ENCODE results near the gene SSRP1.
"Not testable (repeated sequence)": the region's sequence is repeated elsewhere in the genome, so short reads cannot be mapped to it uniquely, and the experiment has no call there.

SSRP1 gene

DNA sequence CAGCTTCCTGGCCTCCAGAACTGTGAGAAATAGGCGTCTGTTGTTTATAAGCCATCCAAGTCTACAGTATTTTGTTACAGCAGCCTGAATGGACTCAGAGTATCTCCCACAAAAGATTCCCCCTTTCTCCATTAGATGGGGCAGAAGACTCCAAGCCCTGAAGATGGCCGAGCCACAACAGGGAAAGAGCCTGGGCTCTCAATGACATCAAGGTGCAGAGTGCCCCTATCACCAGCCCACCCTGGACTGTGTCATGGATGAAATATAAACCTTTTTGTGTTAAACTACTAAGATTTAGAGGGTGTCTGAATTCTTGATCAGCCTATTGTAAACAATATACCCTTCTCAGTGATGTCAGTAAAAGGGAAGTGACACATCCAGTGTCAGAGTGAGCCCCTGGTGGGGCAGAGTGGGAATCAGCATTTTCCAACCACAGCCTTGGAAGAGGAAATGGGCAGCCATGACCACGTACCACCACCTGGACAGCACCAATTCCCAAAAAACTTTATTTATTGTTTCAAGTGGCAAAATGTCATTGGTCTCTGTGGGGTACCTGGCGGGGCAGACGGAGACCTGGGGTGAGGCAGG, 36.4 kb downstream of the SSRP1 start:
- DNase-seq (ENCODE audit: low read depth in 3 of 3), result no peak

DNA sequence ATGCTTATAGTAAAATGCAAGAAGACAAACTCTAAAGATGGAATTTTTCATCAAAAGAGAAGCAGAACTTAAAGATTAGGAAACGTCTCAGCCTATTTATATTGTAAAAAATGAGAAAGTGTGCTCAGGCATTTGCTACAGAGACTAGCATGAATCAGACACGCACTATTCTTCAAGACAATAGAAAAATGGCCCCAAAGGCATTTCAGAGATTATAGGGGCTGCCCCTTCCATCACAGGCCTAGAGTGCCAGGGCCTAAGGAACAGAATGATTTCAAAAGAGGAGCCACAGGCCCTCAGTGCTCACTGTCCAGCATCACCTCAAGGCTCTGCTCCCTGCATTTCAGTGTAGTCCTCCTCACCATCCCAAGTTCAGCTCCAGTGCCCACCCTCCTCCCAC, 38.5 kb downstream of the SSRP1 start:
- no peak for DNase-seq (ENCODE audit: low read depth in 3 of 3)

DNA sequence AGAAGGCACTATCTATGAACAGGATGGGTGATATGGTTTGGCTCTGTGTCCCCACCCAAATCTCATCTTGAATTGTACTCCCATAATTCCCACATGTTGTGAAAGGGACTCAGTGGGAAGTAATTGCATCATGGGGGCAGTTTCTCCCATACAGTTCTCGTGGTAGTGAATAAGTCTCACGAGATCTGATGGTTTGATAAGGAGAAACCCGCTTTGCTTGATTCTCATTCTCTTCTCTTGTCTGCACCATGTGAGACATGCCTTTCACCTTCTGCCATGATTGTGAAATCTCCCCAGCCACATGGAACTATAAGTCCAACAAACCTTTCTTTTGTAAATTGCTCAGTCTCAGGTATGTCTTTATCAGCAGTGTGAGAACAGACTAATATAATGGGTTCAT, 39.5 kb downstream of the SSRP1 start:
- DNase-seq (ENCODE audit: low read depth in 3 of 3), result not testable (repeated sequence)

DNA sequence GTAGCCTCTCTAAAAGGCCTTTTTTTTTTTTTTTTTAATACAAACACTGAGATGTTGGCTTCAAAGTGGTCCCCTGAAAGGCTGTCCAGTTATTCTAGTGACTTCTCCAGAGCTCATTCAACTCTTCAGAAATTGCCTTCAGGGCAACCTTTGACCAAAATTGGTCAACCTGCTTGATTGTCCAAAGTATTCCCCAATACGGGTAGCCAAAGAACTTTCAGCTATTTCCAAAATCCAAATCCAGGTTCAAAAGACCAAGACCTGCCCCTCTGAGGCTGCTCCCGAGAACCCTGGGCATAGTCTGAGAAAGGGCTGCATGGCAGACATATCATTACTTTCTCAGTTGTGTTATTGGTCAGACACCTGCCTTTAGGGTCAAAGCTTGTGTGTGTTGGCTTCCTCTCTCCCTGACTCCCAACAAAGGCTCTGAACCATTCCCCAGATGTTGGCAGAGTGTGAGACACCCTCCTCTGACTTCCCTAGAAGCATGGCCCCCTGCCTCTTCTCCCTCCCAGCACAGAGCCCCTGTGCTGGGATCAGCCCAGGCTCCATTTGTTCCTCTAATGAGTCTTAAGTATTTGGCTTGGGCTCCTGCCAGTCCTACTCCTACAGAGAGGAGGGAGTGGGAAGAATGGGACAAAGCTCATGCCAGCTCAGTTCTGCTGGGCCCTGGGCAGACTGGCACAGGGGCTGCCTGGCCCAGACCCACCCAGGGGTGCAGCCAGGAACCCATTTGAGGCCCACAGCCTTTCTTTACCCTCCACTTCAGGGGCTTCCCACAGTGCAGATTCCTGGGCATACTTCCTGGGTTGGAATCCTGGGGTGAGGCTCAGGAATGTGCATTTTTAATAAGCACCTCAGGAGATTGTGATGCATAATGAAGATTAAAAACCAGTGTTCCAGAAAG, 41.2 kb downstream of the SSRP1 start:
- DNase-seq (ENCODE audit: low read depth in 3 of 3), result no peak

DNA sequence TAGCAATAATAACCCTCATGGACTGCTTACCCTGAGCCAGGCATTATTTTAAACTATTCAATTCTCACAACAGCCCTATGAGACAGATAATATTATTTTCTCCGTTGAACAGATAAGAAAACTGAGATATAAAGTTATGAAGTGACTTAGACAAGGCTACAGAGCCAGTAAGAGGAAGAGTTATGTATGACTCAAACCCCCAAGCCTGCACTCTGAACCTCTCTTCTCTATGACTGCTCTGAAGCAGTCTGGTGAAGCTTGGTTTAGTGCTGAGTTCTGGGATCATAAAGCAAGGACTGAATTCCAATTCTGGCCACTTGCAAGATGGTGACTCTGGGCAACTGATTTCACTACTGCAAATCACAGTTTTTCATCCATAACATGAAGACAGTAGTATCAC, 45.4 kb downstream of the SSRP1 start:
- no peak for DNase-seq (ENCODE audit: low read depth in 3 of 3)

DNA sequence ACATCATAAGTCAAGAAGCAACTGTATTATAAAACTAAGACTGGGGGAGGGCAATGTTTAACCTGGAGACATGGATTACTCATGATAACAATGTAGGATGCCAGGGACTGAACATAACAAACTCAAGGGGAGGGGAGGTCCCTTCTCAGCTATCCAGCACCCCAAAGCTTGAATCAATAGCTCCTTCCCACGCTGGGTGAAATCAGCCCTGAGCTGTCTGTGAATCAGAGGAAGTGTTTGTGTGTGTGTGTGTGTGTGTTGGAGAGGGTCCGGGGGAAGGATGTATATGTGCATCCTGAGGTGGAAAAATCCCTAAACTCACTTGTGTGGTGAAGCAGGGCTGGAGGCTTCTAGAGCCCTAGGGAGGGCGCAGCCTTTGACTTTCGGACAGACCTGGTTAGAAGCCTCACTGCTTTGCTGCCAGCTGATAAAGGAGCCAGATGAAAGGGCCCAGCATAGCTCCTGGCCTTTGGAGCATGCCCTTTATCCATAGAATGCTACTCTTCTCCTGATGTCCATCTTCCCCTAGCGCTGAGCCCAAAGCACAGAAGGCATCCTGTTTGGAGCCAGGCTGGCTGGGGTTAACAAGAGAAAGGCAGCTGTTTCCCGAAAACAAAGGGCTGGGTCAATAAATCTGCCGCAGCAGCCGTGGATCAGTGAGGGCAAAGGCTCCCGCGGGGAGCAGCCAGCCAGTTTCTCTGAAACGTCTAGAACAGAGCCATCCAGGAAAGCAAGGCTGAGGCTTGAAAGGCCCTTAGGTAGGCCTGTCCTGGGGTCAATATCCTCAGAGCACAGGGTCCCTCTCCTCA, 46.7 kb downstream of the SSRP1 start:
- DNase-seq (ENCODE audit: low read depth in 3 of 3), result no peak

DNA sequence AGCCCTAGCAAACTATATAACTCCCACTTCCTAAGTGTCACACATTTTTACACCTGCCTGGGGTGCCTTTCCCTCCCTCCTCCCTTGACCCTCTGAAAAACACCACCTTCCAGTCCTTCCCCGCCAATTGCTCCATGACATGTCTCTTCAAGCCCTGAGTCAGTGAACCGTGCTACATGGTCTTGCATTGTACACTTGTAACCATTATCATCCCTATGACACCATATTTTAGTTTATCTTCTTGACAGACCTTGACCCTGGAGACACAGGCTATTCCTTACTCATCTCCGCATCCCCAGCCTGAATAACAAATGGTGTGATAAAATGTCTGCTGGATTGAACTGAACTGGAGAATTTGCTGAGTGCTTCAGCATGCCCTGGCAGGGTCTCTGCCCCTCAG, 47.8 kb downstream of the SSRP1 start:
- DNase-seq (ENCODE audit: low read depth in 3 of 3), result no peak

DNA sequence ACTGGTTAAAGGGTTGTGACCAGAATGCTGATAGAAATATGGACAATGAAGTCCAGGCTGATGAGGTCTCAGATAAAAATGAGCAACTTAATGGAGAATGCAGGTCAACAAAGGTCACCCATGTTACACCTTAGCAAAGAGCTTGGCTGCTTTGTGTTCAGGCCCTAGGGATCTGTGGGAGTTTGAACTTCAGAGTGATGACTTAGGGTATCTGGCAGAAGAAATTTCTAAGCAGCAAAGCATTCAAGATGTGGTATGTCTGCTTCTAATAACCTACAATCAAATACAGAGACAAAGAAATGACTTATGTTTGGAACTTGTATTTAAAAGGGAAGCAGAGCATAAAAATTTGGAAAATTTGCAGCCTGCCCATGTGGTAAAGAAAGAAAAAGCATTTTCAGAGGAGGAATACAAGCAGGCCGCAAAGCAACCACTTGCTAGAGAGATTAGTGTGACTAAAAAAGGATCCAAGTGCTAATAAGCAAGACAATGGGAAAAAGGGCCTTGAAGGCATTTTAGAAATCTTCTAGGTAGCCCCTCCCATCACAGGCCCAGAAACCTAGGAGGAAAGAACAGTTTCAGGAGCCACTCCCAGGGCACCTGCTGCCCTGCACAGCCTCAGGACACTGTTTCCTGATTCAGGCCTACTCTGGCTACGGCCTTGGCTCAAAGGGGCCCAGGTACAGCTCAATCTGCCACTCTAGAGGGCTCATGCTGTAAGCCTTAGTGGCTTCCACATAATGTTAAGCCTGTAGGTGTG, 52.3 kb downstream of the SSRP1 start:
- no peak for DNase-seq (ENCODE audit: low read depth in 3 of 3)

DNA sequence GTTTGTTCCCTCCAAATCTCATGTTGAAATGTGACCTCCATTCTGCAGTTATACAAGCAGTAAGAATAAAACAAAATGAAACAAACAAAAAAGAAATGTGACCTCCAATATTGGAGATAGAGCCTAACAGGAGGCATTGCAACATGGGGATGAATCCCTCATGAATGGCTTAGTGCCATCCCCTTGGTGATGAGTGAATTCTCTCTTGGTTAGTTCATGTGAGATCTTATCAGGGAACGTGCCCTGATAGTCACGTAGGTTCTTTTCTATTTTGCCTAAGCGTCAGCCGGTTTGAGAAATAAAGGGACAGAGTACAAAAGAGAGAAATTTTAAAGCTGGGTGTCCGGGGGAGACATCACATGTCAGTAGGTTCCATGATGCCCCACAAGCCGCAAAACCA, 54.1 kb downstream of the SSRP1 start:
- DNase-seq (ENCODE audit: low read depth in 3 of 3), result not testable (repeated sequence)

DNA sequence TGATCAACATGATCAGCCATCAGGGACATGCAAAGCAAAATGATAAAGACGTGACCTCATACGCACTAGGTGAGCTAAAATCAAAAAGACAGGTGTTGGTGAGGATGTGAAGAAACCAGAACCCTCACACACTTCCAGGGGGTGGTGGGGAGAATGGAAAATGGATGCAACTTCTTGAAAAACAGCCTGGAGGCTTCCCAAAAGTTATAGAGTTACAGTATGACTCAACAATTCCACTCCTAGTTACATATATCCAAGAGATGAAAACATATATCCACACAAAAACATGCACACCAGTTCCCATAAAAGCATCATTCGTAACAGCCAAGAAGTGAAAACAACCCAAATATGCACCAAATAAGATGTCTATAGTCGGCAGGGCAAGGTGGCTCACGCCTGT, 56.6 kb downstream of the SSRP1 start:
- no peak for DNase-seq (ENCODE audit: low read depth in 3 of 3)

DNA sequence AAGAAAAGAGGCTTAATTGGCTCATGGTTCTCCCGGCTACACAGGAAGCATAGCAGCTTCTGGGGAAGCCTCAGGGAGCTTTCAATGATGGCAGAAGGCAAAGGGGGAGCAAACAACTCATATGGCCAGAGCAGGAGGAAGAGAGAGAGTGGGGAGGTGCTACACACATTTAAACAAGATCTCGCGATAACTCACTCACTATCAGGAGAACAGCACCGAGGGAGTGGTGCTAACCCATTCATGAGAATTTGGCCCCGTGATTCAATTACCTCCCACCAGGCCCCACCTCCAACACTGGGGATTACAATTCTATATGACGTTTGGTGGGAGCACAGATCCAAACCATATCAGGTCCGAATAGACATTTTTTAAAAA, 57.0 kb downstream of the SSRP1 start:
- DNase-seq (ENCODE audit: low read depth in 3 of 3), result no peak

DNA sequence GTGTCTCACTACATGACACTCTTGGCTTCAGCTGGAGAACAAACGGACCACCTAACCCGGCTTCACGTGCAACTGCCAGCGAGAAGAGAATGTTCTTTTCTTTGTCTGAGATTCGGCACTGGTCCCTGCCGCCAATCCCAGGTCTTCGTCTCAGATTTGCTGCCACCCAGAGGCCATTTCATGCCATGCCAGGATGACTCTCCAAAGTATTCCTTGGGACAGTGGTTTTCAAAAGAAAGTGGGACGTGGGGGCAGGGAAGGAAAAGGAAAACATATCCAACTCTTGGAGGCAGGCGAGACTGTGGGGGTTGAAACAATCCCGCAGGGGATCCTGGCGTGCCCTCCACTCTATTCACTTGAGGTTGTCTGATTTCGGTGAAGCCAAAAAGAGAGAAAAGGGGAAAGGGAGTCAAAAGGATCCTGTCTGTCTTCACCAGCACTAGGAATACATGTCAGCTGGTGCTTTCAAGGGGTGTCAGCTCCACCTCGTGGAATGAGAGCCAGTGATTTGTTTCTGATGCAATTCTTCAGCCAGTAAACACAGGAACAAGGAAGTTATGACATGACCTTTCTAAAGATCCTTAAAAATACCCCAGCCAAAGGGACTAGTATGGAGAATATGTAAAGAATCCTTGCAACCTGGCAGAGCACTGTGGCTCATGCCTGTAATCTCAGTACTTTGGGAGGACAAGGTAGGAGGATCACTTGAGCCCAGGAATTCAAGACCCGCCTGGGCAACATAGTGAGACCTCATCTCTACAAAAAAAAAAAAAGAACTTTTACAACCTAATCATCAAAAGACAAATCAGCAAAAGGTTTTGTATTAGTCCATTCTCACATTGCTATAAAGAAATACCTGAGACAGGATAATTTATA, 57.6 kb downstream of the SSRP1 start:
- DNase-seq (ENCODE audit: low read depth in 3 of 3), result peak in 2 of 3 donors; percentile 12 to 23

DNA sequence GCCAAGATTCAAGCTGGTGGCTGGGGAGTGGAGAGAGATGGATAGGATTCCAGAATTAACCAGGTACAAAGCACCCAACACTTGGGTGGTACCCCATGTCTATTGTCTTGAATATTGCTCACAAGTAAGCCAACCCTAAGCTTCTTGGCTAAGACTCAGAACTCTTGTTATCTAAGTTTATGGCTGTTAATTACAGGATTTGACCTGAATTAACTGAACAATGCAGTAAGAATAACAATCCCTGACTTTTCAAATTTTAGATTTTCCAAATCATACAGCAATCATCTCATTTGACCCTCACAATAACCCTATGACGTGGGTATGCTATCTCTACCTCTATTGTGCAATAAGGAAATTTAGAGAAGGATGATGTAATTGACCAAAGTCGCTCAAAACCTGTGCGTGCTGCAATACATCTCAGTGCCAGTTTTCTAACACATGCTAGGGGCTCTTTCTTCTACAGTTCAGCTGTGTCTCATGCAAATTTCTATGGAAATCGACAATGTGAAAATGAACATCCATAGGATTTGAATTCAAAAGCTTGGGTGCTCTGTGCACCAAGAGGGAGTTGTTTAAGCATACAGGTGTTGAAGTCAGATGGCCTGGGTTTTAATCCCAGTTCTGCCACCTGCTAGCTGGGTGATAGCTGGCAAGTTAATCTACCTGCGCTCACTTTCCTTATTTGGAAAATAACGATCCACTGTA, 58.6 kb downstream of the SSRP1 start:
- DNase-seq (ENCODE audit: low read depth in 3 of 3), result no peak

DNA sequence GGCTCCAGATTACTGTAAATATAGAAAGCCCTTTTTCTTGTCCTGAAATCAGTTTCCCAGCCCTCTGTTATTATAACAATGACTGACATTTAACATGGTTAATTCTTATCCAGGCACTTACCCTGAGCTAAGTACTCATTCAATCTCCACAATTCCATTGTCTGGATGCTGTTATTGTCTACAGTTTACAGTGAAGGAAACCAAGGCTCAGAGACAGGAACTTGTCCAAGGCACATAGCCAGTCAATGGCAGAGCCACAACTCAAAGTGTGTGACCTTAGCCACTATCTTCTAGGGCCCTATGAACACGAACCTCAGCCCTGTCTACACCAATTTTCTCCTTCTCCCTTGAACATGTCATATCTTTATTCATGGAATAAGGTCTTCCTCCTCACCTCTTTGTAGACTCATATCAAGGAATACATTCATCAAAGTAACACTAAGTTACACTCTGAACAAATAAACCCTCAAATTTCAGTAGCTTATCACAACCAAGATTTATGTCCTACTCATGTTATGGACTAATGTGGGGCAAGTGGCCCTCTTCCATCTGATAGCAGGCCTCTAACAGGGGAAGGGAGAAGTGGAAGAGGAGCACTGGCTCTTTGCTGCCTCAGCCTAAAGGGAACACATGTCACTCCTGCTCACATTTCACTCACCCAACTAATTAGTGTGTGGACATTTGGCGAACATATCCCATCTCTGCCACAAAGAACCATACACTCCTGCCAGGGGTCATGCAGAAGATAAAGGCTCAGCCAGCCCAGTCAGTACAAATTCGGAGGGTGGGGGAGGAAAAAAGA, 59.3 kb downstream of the SSRP1 start:
- DNase-seq (ENCODE audit: low read depth in 3 of 3), result no peak
